Measurements from ENCODE around the gene TMEM45A.
A peak's percentile ranks its signal among the peaks of the same experiment; 100 is the strongest.
"Not testable (repeated sequence)": the region's sequence is repeated elsewhere in the genome, so short reads cannot be mapped to it uniquely, and the experiment has no call there.

The TMEM45A gene

GRCh38 chr3:100560426-100560825 is 68.0 kb downstream of the TMEM45A start:
- intact Hi-C loops (cut with DNase I), result no loop called here
- no peak for DNase-seq

- peak in 9 of 42 donors; percentile 4 to 27 (median 18) for DNase-seq
- intact Hi-C loops (cut with DNase I), result no loop called here
Observed at GRCh38 chr3:100561459-100562158, 69.2 kb downstream of the TMEM45A start.

- intact Hi-C loops (cut with DNase I), result no loop called here
- no peak for DNase-seq
Observed at GRCh38 chr3:100562224-100562857, 69.9 kb downstream of the TMEM45A start.

- intact Hi-C loops (cut with DNase I), result no loop called here
- no peak for DNase-seq
Observed at GRCh38 chr3:100563228-100563627, 70.8 kb downstream of the TMEM45A start.

GRCh38 chr3:100563652-100564211 is 71.3 kb downstream of the TMEM45A start:
- DNase-seq, result no peak
- intact Hi-C loops (cut with DNase I), result no loop called here

GRCh38 chr3:100570811-100571210 is 78.4 kb downstream of the TMEM45A start:
- intact Hi-C loops (cut with DNase I), result no loop called here
- no peak for DNase-seq

GRCh38 chr3:100574536-100574935 is 82.1 kb downstream of the TMEM45A start:
- DNase-seq, result no peak
- intact Hi-C loops (cut with DNase I), result no loop called here

GRCh38 chr3:100575704-100576103 is 83.3 kb downstream of the TMEM45A start:
- intact Hi-C loops (cut with DNase I), result no loop called here
- no peak for DNase-seq

GRCh38 chr3:100577382-100578008 is 85.1 kb downstream of the TMEM45A start:
- intact Hi-C loops (cut with DNase I), result no loop called here
- no peak for DNase-seq

- intact Hi-C loops (cut with DNase I), result no loop called here
- no peak for DNase-seq
Observed at GRCh38 chr3:100578646-100579045, 86.2 kb downstream of the TMEM45A start.

GRCh38 chr3:100580147-100580546 is 87.7 kb downstream of the TMEM45A start:
- no peak for DNase-seq
- intact Hi-C loops (cut with DNase I), result loop anchor here (10.0 kb wide), 1 partner anchor 745 kb away; no protein-coding TSS in a partner anchor

- no peak for DNase-seq
- intact Hi-C loops (cut with DNase I), result loop anchor here (10.0 kb wide), 1 partner anchor 747 kb away; no protein-coding TSS in a partner anchor
Observed at GRCh38 chr3:100581650-100582049, 89.2 kb downstream of the TMEM45A start.

GRCh38 chr3:100582157-100582556 is 89.7 kb downstream of the TMEM45A start:
- DNase-seq, result not testable (repeated sequence)
- intact Hi-C loops (cut with DNase I), result loop anchor here (10.0 kb wide), 1 partner anchor 747 kb away; no protein-coding TSS in a partner anchor

- intact Hi-C loops (cut with DNase I), result loop anchor here (10.0 kb wide), 1 partner anchor 749 kb away; no protein-coding TSS in a partner anchor
- DNase-seq, result no peak
Observed at GRCh38 chr3:100584101-100584660, 91.8 kb downstream of the TMEM45A start.

- intact Hi-C loops (cut with DNase I), result loop anchor here (10.0 kb wide), 1 partner anchor 752 kb away; no protein-coding TSS in a partner anchor
- DNase-seq, result no peak
Observed at GRCh38 chr3:100586832-100587231, 94.4 kb downstream of the TMEM45A start.

GRCh38 chr3:100588251-100588650 is 95.8 kb downstream of the TMEM45A start:
- peak in 12 of 42 donors; percentile 13 to 67 (median 36) for DNase-seq
- intact Hi-C loops (cut with DNase I), result loop anchor here (10.0 kb wide), 1 partner anchor 753 kb away; no protein-coding TSS in a partner anchor

GRCh38 chr3:100590114-100590839 is 97.9 kb downstream of the TMEM45A start:
- peak in 39 of 42 donors; percentile 12 to 89 (median 68) for DNase-seq
- intact Hi-C loops (cut with DNase I), result loop anchor here (5.0 to 10.0 kb wide), 2 partner anchors 128 to 275 kb away; no protein-coding TSS in a partner anchor

GRCh38 chr3:100590840-100591147 is 98.4 kb downstream of the TMEM45A start:
- no peak for DNase-seq
- intact Hi-C loops (cut with DNase I), result loop anchor here (5.0 to 10.0 kb wide), 2 partner anchors 128 to 276 kb away; no protein-coding TSS in a partner anchor

GRCh38 chr3:100591411-100591810 is 99.0 kb downstream of the TMEM45A start:
- no peak for DNase-seq
- intact Hi-C loops (cut with DNase I), result loop anchor here (5.0 to 10.0 kb wide), 2 partner anchors 129 to 277 kb away; no protein-coding TSS in a partner anchor

Data from head of caudate nucleus (tissue), 42 donors.